Raji (cell line): Measurements from ENCODE around the gene SIK3.

Source experiments
- POLR2A ChIP-seq: IDR thresholded peaks from 2 replicates; pipeline ENCODE4 v1.6.1; 2011; ENCODE audit warnings: low read depth, low read length, control low read depth; ENCODE audit not compliant: insufficient read depth

Gene SIK3

DNA sequence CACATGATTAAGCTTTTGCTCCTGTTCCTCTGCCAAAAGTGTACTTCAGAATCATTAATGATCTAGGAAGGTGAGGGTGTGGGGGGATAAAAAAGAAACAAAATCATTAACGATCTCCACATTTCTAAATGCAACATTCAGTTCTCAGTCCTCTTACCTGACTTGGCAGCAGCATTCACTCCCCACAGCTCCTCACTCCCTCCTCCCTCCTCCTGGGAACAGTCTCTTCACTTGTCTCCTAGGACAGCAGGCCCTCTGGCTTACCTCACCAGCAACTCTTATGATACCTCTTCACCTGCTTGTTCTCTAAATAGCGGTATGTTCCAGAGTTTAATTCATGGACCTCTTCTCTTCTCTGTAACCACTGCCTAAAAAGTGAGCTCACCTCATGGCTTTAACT is 204.3 kb downstream of the SIK3 start:
- TF ChIP-seq POLR2A, result no peak

DNA sequence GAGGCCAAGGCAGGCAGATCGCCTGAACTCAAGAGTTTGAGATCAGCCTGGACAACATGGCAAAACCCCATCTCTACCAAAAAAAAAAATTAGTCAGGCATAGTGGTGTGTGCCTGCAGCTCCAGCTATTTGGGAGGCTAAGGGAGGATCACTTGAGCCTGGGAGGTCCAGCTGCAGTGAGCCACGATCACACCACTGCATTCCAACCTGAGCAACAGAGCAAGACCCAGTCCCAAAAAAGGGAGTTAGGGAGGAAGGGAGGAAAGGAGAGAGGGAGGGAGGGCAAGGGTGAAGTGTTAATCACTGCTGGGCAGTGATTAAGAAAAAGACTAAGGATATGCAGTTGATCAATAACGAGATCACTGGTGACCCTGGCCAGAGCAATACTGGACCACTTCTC is 204.8 kb downstream of the SIK3 start:
- no peak for TF ChIP-seq POLR2A

- no peak for TF ChIP-seq POLR2A
These were observed 205.9 kb downstream of the SIK3 start for GRCh38 chr11:116892374-116892773.

DNA sequence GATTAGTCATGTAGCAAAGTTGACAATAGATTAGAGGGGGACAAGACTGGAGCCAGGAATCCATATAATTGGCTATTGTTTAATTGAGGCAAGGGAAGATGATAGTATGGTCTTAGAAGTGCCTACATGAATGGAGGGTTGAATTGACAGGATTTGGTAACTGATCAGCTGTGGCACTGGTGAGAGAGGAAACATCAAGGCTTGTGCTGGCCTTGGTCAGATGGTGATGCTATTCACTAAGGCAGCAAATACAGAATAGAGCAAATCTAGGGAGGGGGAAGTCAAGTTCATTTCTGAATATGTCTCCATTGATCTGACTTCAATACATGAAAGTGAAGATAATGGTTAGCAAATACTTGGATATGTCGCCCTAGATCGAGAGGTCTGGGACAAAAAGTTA is 206.5 kb downstream of the SIK3 start:
- no peak for TF ChIP-seq POLR2A

DNA sequence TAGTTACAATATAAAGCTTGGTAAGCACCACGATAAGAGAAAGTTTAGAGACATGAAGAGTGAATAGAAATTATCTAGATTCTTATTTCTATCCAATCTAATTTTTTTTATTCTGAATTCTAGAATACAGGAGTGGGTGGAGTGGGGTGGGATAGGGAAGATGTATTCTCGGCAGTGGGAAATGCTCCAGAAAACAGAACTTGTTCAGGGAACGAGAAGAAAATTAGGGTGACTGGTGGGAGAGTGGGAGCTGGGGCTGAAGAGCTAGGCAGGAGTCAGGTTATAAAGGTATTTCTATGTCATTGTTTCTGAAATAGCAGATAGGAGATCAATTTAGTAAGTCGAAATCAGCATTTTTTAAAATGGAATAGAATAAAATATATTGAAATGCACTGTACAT is 207.6 kb downstream of the SIK3 start:
- TF ChIP-seq POLR2A, result no peak

- no peak for TF ChIP-seq POLR2A
These were observed 208.0 kb downstream of the SIK3 start for GRCh38 chr11:116890193-116890592.

- no peak for TF ChIP-seq POLR2A
These were observed 209.2 kb downstream of the SIK3 start for GRCh38 chr11:116888884-116889549.

DNA sequence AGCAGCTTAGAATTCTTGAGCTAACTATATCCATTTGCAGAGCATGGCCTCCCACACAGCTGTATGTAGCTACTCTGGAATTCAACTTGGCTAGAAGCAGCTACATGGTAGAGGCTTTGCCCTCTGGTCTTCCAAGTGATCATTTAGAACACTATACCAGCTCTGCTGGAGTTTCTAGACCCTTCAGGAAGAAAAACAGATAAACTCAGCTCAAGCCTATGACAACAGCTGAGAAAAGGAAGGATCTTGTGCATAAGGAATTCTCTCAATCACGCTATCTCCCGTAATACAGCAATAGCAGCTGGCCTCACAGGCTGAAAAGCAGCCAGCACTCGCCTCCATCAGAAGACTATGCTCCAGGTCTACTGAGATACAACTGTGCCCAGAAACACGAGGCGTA is 210.2 kb downstream of the SIK3 start:
- no peak for TF ChIP-seq POLR2A

GRCh38 chr11:116885951-116886655 is 212.1 kb downstream of the SIK3 start:
- TF ChIP-seq POLR2A, result no peak

DNA sequence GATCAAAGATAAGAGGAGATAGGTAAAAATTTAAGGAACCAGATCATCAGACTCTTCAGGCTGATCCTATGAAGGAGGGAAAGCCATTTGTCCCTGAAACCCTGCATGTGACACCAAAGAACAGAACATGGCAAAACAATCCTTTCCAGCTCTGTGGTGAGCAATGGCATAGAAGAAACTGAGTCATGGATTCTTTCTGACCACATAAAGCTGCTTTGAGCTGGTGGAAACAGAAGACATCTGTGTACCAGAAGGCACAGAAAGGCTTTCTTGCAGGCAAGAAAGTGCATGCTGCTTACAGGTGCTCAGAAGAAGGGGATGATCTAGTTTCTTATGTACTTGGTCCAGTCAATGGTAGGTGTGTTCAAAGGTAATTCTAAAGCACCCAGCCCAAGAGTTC is 215.8 kb downstream of the SIK3 start:
- no peak for TF ChIP-seq POLR2A

- TF ChIP-seq POLR2A, result no peak
These were observed 217.1 kb downstream of the SIK3 start for GRCh38 chr11:116881143-116881542.

- no peak for TF ChIP-seq POLR2A
These were observed 218.2 kb downstream of the SIK3 start for GRCh38 chr11:116879800-116880625.

DNA sequence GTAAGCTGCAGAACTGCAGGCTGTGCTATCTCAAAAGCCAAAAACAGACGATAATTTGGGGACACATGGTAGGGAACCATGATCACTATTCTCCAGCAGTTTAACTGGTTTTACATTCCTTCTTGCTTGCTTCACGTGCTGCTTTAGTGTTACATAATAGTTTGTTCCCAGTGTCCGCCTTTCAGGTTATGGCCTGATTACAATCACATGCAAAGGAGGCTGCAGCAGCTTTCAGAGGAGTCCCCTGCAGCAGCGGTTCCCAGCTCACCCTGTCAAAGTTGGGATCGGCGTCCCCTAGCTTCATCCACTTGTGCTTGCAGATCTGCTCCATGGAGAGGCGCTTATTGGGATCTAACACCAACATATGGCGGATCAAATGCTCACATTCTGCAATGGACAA is 221.6 kb downstream of the SIK3 start:
- TF ChIP-seq POLR2A, result no peak

DNA sequence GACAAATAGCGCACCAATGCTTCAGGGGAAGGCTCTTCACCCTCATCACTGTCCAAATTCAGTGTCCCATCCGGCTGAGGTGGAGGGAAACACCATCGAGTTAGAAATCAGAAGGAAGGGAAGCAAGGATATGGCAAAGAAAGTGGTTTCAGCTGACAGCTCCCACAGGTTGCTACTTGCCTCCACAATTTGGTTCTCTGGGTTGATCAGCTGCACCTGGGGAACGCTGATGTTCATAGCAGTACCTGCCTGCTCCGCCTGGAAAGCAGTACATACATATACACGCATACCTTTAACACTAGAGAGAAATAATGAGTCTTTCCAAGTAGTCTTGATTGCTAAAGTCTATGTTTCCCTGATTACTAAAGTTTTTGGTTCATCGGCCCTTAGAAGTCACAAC is 223.0 kb downstream of the SIK3 start:
- no peak for TF ChIP-seq POLR2A

- no peak for TF ChIP-seq POLR2A
These were observed 224.0 kb downstream of the SIK3 start for GRCh38 chr11:116874251-116874650.

DNA sequence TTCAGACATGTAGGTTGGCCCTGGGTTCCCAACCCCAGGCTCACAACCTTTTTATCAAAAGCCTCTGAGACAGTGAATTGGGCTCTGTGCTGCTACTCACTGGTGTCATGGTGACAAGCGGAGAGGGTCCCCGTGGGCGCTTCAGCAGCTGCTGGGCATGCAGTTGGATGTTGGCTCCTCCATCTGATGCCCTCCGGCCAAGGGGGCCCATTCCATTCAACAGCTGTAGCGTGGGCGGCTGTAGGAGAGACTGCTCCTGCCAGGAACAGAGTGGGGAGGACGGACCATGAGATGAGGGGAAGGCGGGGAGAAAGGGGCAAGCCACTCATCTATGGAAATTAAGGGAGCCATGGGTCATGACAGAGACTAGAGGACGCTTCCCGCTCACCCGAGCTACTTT is 224.8 kb downstream of the SIK3 start:
- TF ChIP-seq POLR2A, result no peak

GRCh38 chr11:116871248-116871647 is 227.0 kb downstream of the SIK3 start:
- no peak for TF ChIP-seq POLR2A

GRCh38 chr11:116870054-116870453 is 228.2 kb downstream of the SIK3 start:
- no peak for TF ChIP-seq POLR2A
